Measurements from ENCODE around the gene ZNF710. TPM values are rescaled to one million over a fixed set of nuclear protein-coding genes. Genes with fewer than 3 reads are reported as not detected.

The ZNF710 gene
- total and polyA plus RNA-seq, 2 of the 4 experiments (the other 2 are of a cell fraction) = 7.6 to 8.2 TPM

Small RNA genes within 50 kb of the gene (microRNA-seq; reads per million reads assigned to microRNA genes)
- 1.5 to 7.2 reads per million in 2 experiments for gene MIR3174 (ENCODE audit: insufficient read depth in 1 of 2, insufficient read length in 1 of 2, unreplicated experiment in 1 of 2)
- not detected for gene RF00066 (ENCODE audit: insufficient read depth, insufficient read length)

Small RNA genes within 50 kb of the gene (small RNA-seq; reads per million reads assigned to genes)
- gene MIR3174 (0.21 to 16.8 (median 7.8) reads per million in 5 experiments), gene RF00066 (0 reads per million in 5 experiments)

Other genes starting within 250 kb of the ZNF710 start
- 0.18 and 0.28 TPM in 2 replicates for gene MESP2, start 225.0 kb upstream of the ZNF710 start, total RNA-seq (2012; rRNA removed)
- 0.32 and 0.34 TPM in 2 replicates for gene MESP2, start 225.0 kb upstream of the ZNF710 start, polyA plus RNA-seq (2012; rRNA removed)
- 8.4 and 8.6 TPM in 2 replicates for gene ANPEP, start 186.5 kb upstream of the ZNF710 start, total RNA-seq (2012; rRNA removed)
- 40.4 and 47.0 TPM in 2 replicates for gene ANPEP, start 186.5 kb upstream of the ZNF710 start, polyA plus RNA-seq (2012; rRNA removed)
- gene AP3S2, start 107.3 kb upstream of the ZNF710 start, total RNA-seq (2012; rRNA removed) = 34.1 and 44.4 TPM in 2 replicates
- gene AP3S2, start 107.3 kb upstream of the ZNF710 start, polyA plus RNA-seq (2012; rRNA removed) = 10.1 and 12.6 TPM in 2 replicates
- 3.9 and 5.6 TPM in 2 replicates for gene ARPIN, start 88.4 kb upstream of the ZNF710 start, total RNA-seq (2012; rRNA removed)
- 7.7 and 8.8 TPM in 2 replicates for gene ARPIN, start 88.4 kb upstream of the ZNF710 start, polyA plus RNA-seq (2012; rRNA removed)
- gene IDH2, start 101.1 kb downstream of the ZNF710 start, total RNA-seq (2012; rRNA removed) = 87.2 and 118 TPM in 2 replicates
- gene IDH2, start 101.1 kb downstream of the ZNF710 start, polyA plus RNA-seq (2012; rRNA removed) = 84.2 and 84.9 TPM in 2 replicates
- 5.0 and 6.9 TPM in 2 replicates for gene SEMA4B, start 200.0 kb downstream of the ZNF710 start, total RNA-seq (2012; rRNA removed)
- 22.5 and 27.5 TPM in 2 replicates for gene SEMA4B, start 200.0 kb downstream of the ZNF710 start, polyA plus RNA-seq (2012; rRNA removed)
- gene CIB1, start 232.6 kb downstream of the ZNF710 start, total RNA-seq (2012; rRNA removed) = 29.4 and 31.5 TPM in 2 replicates
- 94.1 and 102 TPM in 2 replicates for gene CIB1, start 232.6 kb downstream of the ZNF710 start, polyA plus RNA-seq (2012; rRNA removed)
- gene GDPGP1, start 232.9 kb downstream of the ZNF710 start, total RNA-seq (2012; rRNA removed) = 3.9 and 4.1 TPM in 2 replicates
- gene GDPGP1, start 232.9 kb downstream of the ZNF710 start, polyA plus RNA-seq (2012; rRNA removed) = 1.3 and 2.3 TPM in 2 replicates
- not detected in 2 replicates for gene TTLL13, start 248.2 kb downstream of the ZNF710 start, total RNA-seq (2012; rRNA removed)
- 0.10 TPM in 1 of 2 replicates, not detected in the other for gene TTLL13, start 248.2 kb downstream of the ZNF710 start, polyA plus RNA-seq (2012; rRNA removed)